CD4-positive, alpha-beta T cell treated with Interleukin-2 at 100 ng/mL for 4 hours (primary cell): ENCODE measurements around the gene ATXN7.

ENCODE experiments used
- DNase-seq: peaks from one replicate; pipeline ENCODE4 v3.0.0-alpha.2; 2020; ENCODE audit warnings: low spot score

Gene ATXN7

DNA sequence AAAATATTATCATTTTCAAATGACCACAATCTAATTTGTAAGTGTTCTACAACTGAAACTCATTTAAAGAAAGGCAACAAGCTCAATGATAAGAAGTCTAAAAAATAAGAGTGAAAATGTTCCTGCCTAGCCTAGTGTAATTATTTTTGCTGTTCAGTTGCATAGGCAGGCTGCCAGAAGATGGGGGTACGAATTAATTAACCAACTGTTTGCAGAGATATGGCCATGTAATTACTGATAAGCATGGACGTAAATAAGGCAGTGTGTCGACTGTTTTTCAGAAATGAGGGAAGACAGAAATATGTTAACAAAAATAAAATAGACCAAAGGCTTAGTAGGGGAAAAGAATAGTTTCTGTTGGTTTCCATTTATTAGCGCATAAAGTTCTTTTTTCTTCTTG is 73.3 kb downstream of the ATXN7 start:
- DNase-seq, result no peak

DNA sequence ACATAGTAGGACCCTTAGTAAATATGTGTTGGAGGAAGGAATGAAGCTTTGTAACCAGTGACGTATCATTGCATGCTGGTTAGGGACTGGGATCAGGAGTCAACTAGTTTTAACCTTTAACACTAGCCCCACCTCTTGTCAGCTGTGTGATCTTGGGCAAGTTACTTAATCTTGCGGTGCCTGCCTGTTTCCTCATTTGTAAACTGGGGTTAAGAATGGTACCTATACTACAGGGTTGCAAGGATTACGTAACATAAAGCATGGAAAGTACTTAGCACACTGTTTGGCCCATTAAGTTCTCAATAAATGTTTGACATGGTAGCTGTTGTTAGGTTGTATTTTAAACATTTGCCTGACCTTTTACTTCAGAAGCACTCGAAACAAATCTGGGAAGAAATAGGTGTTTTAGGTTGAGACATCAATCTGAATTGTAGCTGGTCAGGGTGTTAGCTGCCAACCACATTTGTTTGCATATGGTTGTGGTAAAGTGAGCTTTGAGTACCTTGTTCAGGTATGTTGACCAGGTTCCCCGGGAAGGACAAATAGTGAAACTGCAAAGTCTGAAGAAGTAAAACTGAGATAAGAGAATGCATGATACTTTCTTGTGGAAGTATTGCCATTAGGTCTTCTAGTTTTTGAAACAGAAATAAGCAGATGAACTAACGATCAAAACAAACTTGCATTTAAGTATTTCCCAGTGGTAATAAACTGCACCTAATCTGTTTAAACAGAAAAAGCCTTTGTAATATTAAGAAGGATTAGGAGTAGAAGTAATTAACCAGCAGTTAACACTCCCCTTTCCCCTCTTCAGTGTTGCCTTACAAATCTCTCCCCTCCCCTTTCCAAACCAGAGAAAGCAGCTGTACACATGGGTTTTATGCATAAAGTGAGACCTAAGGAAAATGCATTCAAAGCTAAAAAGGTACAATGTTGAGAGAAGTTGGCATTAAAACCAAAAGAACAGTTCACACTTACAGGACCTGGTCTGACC is 74.3 kb downstream of the ATXN7 start:
- DNase-seq, result peak; percentile 33

DNA sequence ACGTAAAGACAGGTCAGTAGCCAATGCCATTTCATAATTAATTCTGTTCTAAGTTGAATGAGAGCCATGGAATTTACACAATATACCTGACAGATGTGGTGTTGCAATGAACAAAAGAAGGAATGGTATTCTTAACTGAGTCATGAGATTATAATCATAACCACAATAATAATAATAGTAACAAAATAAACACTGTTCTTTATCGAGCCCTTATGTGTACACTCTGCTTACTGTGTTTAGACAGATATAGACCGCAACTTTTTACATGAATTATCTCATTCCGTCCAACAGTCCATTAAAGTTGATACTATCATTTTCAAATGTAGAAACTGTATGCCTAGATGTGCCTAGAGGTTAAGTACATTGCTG is 76.7 kb downstream of the ATXN7 start:
- DNase-seq, result no peak

DNA sequence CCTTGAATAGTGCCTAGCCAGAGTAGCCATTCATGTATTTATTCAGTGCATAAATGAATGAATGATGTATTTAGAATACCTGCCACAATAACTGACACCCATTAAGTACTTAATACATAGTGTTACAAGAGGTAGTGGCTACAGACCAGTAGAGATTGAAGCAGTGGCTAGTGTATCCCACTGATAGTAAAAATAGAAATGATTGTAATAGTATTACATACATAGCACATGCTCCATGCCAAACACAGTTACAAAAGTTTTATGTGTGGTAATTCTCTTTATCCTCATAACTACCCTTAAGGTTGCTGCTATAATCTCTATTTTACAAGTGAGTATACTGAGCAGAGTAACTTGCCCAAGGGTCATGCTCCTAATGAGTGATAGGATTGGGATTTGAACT is 78.9 kb downstream of the ATXN7 start:
- DNase-seq, result no peak

DNA sequence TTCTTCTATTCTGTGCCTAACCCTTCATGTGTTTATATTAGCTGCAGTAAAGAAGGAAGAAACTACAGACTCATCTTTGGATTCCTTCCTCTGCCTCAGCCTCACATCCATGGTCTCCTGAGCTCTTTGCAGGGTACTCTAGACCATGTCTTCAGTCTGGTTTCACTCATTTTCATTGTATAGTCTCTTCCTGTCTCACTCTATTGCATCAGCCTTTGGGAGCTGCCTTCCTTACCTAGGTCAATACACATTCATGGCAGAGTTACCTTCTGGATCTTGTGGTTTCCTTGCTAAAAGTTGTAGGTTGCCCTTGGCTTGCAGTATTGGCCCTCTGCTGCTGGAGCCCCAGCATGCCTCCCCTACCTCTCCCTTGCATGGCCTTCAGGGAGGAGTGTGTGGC is 80.0 kb downstream of the ATXN7 start:
- no peak for DNase-seq

DNA sequence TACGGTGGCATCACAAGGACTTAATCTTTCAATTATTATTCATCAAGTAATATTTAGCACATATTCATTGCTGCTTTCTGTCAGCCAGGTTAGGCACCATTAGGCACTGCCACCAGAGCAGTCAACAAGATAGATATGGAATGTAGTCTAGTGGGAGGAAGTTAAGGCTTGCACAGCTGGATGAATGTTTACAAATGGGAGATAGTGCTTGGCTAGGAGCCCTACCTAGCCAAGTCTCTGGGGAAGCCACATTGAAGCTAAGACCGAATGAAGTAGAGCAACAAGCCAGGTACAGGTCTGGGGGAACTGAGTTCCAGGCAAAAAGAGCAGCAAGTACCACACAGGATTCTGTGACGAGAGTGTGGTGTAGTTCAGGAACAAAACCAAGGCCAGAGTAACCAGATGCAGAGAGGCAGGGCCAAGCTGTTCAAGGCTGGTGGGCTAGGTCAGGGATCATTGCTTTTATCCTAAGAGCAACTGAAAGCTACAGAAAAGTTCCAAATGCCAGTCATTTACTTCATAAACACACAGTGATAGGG is 82.0 kb downstream of the ATXN7 start:
- no peak for DNase-seq

DNA sequence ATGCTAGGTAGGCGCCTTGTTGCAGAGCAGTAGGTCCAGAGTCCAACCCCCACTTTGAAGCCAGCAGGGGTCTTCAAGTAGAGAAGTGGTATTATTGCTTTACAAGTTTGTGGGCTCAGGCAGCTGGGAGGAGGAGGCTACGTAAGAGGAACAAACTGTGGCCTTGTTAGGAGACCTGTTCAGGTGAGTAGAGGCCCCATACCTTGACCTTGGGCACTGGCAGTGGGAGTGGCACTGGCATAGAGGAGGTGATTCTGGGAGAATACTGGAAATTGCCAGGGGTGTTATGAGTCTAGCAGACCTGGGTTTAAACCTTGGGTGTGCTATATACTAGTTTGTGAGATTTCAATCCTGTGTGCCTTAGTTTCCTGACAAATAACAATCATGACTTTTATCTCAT is 83.1 kb downstream of the ATXN7 start:
- no peak for DNase-seq

DNA sequence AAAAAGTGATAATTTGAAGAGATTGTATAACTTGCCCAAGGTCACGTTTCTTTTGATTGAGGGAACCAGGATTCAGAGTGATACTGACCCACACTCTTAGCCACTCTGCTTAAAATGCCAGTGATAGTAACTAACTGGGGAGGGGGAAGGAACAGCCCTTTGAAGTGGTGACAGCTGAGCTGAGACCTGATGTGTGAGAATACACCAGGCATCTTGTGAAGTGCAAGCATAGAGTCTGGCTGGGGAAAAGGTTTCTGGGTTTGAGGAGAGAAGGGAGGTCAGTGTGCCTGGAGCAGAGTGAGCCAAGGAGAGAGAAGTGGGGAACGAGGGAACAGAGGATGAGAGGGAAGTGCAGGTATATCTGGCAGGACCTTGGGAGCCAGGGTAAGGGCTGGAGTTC is 83.9 kb downstream of the ATXN7 start:
- DNase-seq, result no peak

DNA sequence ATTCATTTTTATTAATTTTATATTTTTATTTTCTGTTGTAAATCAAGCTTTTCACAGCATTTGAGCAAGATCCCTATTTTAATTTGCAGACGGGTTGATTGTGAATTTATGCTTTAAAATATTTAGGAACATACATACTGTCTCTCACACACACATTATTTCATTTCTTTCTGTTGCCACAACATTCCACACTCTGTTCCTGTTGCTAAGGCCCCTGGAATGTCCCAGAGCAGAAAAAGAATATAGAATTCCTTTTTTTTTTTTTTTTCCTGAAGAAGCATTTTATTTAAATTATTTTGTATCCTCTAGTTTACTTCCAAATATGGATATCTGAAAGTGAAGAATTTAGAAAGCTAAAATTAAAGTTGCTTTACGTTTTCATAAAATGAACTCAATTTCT is 85.3 kb downstream of the ATXN7 start:
- DNase-seq, result no peak

DNA sequence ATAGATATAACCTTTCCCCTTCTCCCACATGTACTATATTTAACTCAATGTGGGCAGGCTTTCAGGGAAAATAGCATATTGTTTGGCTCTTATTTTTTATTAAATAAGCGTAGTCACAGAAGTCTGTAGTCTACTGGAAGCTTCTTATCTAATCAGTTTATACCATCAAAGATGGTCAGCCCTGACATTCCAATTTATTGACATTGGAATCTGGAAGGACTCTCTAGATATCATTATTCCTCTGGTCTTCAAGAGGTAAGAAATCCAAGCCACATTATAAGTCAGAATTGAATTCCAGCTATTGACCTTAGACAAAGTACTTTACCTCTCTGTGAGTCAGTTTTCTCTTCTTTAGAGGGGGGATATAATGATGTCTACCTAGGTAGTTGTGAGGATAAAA is 87.0 kb downstream of the ATXN7 start:
- no peak for DNase-seq

DNA sequence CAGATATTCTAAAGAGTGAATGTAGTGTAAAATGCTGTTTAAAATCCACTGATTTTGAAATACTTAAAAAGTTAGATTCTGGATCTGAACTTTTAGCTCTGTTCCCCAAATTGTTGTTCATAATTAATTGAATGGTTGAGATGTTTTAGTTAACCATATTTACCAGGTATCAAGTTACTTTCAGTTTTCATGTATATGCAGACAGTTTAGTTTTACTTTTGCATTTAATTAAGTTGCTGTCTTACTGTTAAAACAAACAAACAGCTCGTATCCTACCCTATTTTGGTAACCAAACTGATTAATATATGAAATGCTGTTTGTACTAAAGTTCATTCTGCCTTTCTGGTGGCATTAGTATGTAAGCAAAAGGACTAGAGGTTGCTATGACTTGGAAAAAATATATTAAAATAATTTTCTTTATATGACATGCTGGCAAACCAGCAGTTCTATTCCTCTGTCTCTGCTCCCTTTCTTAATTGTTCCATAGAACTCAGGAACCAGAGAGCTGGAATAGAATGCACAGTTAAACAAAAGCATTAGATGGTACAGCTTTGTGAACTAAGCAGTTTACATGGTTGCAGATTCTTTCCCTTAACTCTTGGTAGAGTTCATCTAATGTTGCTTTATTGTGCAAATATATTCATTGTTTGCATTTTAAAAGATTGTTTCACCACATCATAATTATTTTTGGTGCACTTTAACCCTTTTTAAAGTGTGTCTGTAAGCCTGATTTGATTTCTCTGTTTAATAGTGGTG is 88.0 kb downstream of the ATXN7 start:
- DNase-seq, result no peak

DNA sequence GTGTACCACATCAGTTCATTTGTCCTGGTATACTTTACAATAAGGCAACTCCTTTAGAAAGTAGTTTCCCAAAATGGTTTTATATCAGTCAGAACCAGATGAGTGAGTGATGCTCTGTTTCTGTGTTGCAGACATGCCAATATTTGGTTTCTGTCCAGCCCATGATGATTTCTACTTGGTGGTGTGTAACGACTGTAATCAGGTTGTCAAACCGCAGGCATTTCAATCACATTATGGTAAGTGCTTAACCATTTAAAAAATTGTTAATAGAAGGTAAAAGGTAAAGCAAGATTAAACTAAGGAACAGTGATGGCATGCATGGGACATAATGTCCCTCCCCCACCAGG is 88.6 kb downstream of the ATXN7 start:
- DNase-seq, result no peak

DNA sequence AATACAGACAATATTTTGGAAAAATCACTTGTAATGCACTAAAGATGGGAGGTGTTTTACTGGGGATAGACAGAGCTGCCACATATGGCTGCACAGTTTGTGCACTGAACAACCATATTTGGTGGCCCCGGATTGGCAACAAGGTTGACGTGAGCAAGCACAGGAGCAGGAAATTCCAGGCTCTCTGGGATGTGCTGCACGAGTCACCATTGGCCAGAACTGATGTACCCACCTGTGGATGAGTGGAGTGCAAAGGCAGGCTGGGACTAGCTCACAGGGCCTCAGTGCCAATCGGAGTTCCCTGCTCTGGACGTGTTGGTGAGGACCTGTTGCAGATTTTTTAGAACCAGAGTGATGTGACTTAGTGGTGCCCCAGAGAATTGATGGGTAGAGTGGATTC is 90.5 kb downstream of the ATXN7 start:
- no peak for DNase-seq

DNA sequence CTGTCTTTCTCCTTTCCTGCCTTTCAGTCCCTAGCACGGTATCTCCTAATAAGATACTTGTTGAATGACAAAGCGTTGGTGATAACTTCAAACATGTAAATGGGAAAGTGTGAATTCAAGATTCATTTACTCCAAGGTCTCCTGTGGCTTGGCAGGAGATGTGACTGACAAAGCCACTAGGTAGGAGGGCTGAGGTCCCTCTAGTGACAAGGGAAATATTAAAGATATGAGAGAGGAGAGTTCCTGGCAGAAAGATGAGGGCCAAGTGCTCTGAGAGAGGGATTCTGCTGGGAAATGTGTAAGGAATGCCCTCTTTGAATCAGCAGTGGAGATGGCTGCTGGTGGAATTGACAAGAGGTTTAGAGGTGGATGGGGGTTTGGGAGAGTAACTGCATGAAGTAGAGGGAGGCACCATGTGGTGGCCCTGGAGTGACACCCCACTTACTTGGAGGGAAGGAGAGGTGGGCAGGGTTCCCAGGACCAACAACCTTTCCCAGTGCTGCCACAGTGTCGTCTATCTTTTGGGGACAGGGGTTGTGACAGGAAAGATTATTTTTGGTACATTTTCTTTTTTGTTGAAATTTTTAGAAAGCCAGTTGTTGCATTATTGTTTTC is 91.5 kb downstream of the ATXN7 start:
- no peak for DNase-seq

DNA sequence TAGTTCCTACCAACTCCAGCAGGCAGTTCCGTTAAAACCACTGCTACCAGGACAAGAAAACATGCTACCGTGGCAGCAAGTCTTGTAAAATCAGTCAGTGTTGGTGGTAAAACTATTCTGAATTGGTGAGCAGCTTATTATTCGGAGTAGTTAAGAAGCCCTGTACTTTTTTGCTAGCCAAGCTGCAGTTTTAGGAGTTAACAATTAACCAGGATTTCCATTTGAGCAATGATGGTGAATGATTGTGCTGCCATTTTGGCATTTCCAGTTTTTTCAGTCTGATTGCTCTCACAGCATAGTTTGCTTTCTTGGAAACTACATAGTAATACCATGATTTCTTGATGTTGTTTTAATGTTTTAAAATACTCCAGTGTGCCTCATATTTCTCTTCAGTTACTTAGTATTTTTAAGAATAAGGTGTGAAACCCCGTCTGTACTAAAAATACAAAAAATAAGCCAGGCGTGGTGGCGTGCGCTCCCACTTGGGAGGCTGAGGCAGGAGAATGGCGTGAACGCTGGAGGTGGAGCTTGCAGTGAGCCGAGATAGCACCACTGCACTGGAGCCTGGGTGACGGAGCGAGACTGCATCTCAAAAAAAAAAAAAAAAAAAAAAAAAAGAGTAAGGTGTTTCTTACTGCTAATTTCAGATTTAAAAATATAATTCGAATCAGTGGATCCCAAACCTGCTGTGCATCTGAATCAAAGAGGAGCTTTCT is 92.3 kb downstream of the ATXN7 start:
- no peak for DNase-seq

DNA sequence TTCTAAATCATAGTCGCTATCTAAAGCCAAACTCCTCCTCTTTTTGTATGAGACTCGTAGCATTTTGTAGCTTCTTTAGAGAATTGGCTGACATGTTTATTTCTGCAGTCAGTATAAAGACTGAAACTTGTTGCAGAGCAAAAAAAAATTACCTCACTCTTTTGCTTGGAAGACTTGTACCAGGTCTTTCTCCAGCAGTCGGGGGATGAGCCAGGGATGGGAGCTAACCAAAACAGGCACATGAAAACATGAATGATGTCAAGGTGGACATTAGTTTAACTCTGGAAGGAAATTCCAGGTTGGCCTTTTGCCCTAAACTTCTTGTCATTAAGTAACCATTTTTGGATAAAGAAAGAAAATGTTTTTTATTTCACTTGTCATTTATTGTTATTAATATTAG is 95.5 kb downstream of the ATXN7 start:
- no peak for DNase-seq

DNA sequence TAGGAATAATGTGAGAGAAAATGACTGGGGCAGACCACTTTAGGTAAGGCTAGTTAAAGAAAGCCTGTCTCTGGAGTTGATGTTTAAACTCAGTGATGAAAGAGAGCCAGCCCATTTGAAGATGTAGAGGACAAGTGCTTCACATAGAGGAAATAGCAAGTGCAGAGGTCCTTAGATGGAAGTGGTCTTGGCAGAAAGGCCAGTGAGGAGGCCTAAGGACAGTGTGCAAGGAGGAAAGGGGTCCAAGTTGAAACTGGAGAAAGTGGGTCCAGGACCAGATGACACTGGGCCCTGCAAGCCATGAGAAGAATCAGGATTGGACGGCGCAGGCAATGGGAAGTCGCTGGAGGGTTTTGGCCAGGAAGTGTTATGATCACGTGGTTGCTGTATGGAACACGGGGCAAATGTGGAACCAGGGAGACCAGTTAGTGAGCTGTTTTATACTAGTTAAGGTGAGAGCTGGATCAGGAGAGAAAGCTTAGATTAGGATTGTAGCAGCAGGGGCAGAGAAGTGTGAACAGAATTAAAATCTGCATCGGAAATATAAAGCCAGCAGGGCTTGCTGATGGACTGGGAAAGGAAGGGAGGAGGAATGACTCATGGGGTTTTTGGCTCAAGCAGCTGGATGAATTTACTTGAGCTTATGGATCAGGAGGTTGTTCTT is 96.5 kb downstream of the ATXN7 start:
- no peak for DNase-seq

DNA sequence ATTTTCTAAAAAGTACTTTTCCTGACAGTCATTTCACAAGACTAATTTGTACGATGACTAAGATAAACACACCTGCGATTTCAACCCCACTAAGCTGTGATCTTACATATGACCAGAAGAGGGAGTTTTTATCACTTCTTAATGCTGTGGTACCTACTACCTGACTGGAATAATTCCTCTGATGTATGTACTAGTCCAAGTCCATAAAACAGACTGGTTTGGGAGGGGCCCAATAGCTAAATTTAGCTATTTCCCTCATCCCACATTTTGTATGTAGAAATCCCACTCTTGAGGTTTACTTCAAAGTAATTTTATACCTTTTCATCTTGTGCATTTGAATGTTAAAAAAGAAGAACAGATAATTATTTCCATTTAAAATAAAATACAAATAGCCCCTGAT is 98.2 kb downstream of the ATXN7 start:
- DNase-seq, result peak; percentile 81

DNA sequence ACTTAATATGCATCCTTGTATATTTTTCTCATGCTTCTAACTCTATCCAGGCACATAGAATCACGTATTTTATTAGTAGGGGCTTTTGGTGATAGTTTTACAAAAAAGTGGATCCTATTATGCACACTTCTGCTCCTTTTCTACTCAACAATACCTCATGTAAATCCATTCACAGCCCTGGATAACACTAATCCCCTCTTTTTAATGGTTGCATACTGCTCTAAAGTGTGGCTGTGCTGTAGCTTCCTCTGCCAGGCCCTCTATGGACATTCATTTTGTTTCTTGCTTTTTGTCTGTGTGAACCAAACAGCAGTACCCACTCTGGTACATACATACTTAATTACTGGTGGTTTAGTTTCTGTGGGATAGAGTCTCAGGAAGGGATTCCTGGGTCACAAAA is 99.8 kb downstream of the ATXN7 start:
- DNase-seq, result no peak

DNA sequence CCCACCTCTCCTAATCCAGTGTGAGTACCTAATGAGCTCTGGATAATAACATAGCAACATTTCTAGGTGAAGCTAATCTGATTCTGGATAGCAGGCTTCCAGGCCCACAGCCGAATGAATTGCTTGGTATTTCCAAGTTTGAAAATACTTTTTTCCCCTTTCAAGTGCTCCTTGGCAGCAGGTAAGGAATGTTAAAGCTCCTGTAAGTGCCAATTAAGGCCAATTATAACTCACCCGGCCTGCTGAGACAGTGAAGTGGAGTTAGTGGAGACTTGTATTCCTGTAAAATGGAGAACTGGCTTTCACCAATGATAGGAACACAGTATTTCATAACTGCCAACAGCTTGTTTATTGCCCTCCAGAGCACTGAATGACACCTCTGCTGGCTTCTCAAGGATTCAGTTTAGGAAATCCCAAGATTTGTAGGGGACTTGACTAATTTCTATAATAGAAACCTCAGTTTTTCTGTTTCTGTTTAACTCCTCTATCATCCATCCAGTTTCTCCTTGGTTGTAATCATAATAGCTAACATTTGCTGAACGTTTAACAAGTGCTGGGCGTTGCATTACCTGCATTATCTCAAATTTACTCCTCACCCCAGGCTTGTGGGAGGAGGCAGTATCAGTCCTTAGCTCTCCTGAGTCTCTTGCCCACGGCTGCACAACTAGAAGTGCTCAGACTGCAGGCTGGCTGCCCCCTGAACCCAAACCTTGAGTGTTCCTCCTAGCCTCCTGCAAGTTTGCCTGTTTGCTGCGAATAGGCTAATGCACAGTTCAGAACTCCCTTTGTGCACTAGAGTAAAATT is 101.2 kb downstream of the ATXN7 start:
- no peak for DNase-seq

DNA sequence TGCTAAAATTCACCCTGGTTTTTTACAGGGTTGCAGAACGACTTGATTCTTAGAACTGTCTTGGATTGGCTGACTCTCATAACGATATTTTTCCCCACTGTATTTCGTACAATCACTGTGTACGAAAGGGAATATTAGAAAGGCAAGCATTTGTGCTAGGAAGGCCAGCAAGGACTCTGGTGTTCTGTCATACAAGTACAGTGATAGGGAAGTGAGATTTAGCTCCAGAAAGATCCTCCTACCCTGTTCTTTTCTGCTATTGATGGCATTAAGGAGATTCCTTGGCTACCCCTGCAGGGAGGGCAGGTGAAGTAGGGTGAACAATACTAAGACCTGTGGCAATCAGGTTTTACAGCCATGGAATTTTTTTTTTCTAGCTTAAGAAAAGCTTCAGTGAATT is 102.3 kb downstream of the ATXN7 start:
- no peak for DNase-seq
